ENCODE results near the gene ZNF846. TPM values are rescaled to one million over a fixed set of nuclear protein-coding genes. Genes with fewer than 3 reads are reported as not detected.
"Not testable (repeated sequence)": the region's sequence is repeated elsewhere in the genome, so short reads cannot be mapped to it uniquely, and the experiment has no call there.

Gene ZNF846
- total and polyA plus RNA-seq, 2 experiments from 2014 or later: 6.0 to 14.8 TPM

- TF ChIP-seq, protein P1, sequence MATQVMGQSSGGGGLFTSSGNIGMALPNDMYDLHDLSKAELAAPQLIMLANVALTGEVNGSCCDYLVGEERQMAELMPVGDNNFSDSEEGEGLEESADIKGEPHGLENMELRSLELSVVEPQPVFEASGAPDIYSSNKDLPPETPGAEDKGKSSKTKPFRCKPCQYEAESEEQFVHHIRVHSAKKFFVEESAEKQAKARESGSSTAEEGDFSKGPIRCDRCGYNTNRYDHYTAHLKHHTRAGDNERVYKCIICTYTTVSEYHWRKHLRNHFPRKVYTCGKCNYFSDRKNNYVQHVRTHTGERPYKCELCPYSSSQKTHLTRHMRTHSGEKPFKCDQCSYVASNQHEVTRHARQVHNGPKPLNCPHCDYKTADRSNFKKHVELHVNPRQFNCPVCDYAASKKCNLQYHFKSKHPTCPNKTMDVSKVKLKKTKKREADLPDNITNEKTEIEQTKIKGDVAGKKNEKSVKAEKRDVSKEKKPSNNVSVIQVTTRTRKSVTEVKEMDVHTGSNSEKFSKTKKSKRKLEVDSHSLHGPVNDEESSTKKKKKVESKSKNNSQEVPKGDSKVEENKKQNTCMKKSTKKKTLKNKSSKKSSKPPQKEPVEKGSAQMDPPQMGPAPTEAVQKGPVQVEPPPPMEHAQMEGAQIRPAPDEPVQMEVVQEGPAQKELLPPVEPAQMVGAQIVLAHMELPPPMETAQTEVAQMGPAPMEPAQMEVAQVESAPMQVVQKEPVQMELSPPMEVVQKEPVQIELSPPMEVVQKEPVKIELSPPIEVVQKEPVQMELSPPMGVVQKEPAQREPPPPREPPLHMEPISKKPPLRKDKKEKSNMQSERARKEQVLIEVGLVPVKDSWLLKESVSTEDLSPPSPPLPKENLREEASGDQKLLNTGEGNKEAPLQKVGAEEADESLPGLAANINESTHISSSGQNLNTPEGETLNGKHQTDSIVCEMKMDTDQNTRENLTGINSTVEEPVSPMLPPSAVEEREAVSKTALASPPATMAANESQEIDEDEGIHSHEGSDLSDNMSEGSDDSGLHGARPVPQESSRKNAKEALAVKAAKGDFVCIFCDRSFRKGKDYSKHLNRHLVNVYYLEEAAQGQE (IDR thresholded peaks at IDR 0.05; ENCODE audit: unreplicated experiment): no peak
- no peak for TF ChIP-seq STAT1 (IDR thresholded peaks at IDR 0.05; ENCODE audit: unreplicated experiment)
- TF ChIP-seq ETS1 (IDR thresholded peaks at IDR 0.05): peak; percentile 42; the same call in 1 of the 2 replicates
- TF ChIP-seq JUNB (IDR thresholded peaks at IDR 0.05; ENCODE audit: unreplicated experiment): no peak
Measured at GRCh38 chr19:9785367-9786331, 17.1 kb upstream of the ZNF846 start (continued).

GRCh38 chr19:9784163-9784496 is 15.6 kb upstream of the ZNF846 start:
- H4K20me1 ChIP-seq (replicated peaks; ENCODE audit: insufficient read depth); ATAC-seq; H3K27me3 Mint-ChIP-seq (ENCODE audit: insufficient read depth, low read depth, poor library complexity); H2AFZ ChIP-seq; DNase-seq (ENCODE audit: low spot score); H3K9me2 ChIP-seq (ENCODE audit: insufficient read depth); H3K27me3 ChIP-seq (ENCODE audit: insufficient read depth); H3K9me3 Mint-ChIP-seq; H3K36me3 ChIP-seq (ENCODE audit: insufficient read depth): not testable (repeated sequence)
- peak overlapping the region; percentile 84; the same call in 2 of the 3 replicates for H3K4me3 Mint-ChIP-seq
- peaks cover 32% of the 10 kb centered on the region for H3K4me1 Mint-ChIP-seq
- Histone ChIP-seq H3K4me3 (peak overlapping the region; percentile 73; the same call in 1 of the 2 replicates), H3K4me2 (peak overlapping the region; percentile 91; the same call in 1 of the 2 replicates), H3K27ac (ENCODE audit: low read depth) (peak overlapping the region; percentile 99), H3K79me2 (replicated peaks; ENCODE audit: insufficient read depth) (peaks cover 22% of the 10 kb centered on the region), H3F3A (replicated peaks; ENCODE audit: low read depth) (peaks cover 17% of the 10 kb centered on the region), H3K4me1 (ENCODE audit: insufficient read depth) (peaks cover 26% of the 10 kb centered on the region)
- peak overlapping the region; percentile 98 for H3K27ac Mint-ChIP-seq
- peaks cover 18% of the 10 kb centered on the region; the same call in 2 of the 3 replicates for H3K36me3 Mint-ChIP-seq (ENCODE audit: low read depth)

DNA sequence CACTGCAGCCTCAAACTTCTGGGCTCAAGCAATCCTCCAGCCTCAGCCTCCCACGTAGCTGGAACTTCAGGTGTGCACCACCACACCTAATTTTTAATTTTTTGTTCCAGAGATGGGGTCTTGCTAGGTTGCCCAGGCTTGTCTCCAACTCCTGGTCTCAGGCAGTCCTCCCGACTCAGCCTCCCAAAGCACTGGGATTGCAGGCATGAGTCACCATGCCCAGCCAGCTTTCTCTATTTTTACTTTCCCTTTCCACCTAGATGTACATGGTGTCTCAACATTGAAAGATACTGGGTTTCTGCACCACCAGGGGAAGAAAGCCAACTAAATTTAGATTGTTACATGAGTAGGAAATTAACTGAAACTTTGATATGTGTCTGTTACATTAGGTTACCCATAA is 13.8 kb upstream of the ZNF846 start:
- H3K27me3 ChIP-seq (ENCODE audit: insufficient read depth): no peaks in the 10 kb centered on the region
- H3K36me3 ChIP-seq (ENCODE audit: insufficient read depth): no peaks in the 10 kb centered on the region
- H3K27ac Mint-ChIP-seq: no peak overlapping the region; the same call in 1 of the 2 replicates
- no peaks in the 10 kb centered on the region; the same call in 1 of the 2 replicates for H3K9me2 ChIP-seq (ENCODE audit: insufficient read depth)
- H3K4me2 ChIP-seq: no peak overlapping the region
- peaks cover 22% of the 10 kb centered on the region for H3K79me2 ChIP-seq (replicated peaks; ENCODE audit: insufficient read depth)
- DNase-seq (ENCODE audit: low spot score): no peak
- peaks cover 3% of the 10 kb centered on the region; the same call in 2 of the 3 replicates for H3K9me3 Mint-ChIP-seq
- H3K4me1 ChIP-seq (ENCODE audit: insufficient read depth): peaks cover 21% of the 10 kb centered on the region
- ATAC-seq: no peak
- no peak overlapping the region for H2AFZ ChIP-seq
- H4K20me1 ChIP-seq (replicated peaks; ENCODE audit: insufficient read depth): no peaks in the 10 kb centered on the region; the same call in 1 of the 2 replicates
- H3K4me3 Mint-ChIP-seq: no peak overlapping the region
- TF ChIP-seq ETS1 (IDR thresholded peaks at IDR 0.05): no peak
- TF ChIP-seq POLR2AphosphoS5 (IDR thresholded peaks at IDR 0.05; ENCODE audit: low read depth): no peak
- no peak for TF ChIP-seq ZNF331 (CRISPR knock-in tag; IDR thresholded peaks at IDR 0.05; ENCODE audit: low read depth)
- no peak for TF ChIP-seq STAT1 (IDR thresholded peaks at IDR 0.05; ENCODE audit: unreplicated experiment)
- no peak for TF ChIP-seq EZH2phosphoT487 (IDR thresholded peaks at IDR 0.05; ENCODE audit: unreplicated experiment)
- no peak overlapping the region for H3K27ac ChIP-seq (ENCODE audit: low read depth)
- no peak overlapping the region for H3K4me3 ChIP-seq
- H3K27me3 Mint-ChIP-seq (ENCODE audit: insufficient read depth, low read depth, poor library complexity): peaks cover 6% of the 10 kb centered on the region
- H3K36me3 Mint-ChIP-seq (ENCODE audit: low read depth): peaks cover 14% of the 10 kb centered on the region; the same call in 2 of the 3 replicates
- peaks cover 17% of the 10 kb centered on the region for H3F3A ChIP-seq (replicated peaks; ENCODE audit: low read depth)
- peaks cover 27% of the 10 kb centered on the region for H3K4me1 Mint-ChIP-seq
